ENCODE data around the gene CTNNA3. TPM values are rescaled to one million over a fixed set of nuclear protein-coding genes. Genes with fewer than 3 reads are reported as not detected.

The CTNNA3 gene
- total and polyA plus RNA-seq, 12 donors: 0.03 to 14.4 (median 0.47) TPM; not detected in 1

DNA sequence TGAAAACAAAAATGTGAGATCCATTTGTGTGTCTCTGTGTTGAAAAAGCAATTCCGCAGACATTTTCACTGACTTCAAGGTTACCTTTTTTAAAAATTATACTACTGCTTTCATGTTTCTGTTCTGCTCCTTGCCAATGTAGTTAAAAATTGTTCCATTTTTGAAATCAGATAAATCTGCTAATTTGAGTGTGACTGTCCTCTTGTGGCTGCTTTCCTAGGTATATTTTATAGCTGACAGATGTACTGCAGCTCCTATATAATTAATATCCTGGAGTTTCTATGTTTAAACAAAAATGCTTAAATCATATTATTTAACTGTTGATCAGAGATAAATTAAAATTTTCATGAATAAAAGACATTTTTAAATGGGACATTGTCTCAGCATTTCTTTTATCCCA lies 947.8 kb downstream of the CTNNA3 start:
- Histone ChIP-seq H3K27ac (no peak overlapping the region), H3K36me3 (replicated peaks in 1 of 2) (no peaks in the 10 kb centered on the region), H3K9me3 (replicated peaks in 1 of 3) (no peaks in the 10 kb centered on the region), H3K4me1 (replicated peaks in 1 of 2) (no peaks in the 10 kb centered on the region), H3K27me3 (no peaks in the 10 kb centered on the region), H3K4me3 (no peak overlapping the region)
- TF ChIP-seq POLR2A (IDR thresholded peaks at IDR 0.05): no peak
- TF ChIP-seq CTCF (IDR thresholded peaks at IDR 0.05): no peak
- WGBS, 4 donors: 39 to 55% (median 41%) methylated on average over 1 of the region's 1 CpG
- intact Hi-C loops (cut with DNase I): no loop called here
- no peak for DNase-seq

GRCh38 chr10:66747451-66747850 lies 948.5 kb downstream of the CTNNA3 start:
- intact Hi-C loops (cut with DNase I): no loop called here

GRCh38 chr10:66746711-66747110 lies 949.3 kb downstream of the CTNNA3 start:
- H3K4me3 ChIP-seq: no peak overlapping the region
- intact Hi-C loops (cut with DNase I): no loop called here
- no peaks in the 10 kb centered on the region for H3K36me3 ChIP-seq (replicated peaks in 1 of 2)
- H3K27ac ChIP-seq: no peak overlapping the region
- H3K9me3 ChIP-seq (replicated peaks in 1 of 3): no peaks in the 10 kb centered on the region
- H3K4me1 ChIP-seq (replicated peaks in 1 of 2): no peaks in the 10 kb centered on the region
- no peak for DNase-seq
- no peaks in the 10 kb centered on the region for H3K27me3 ChIP-seq
- 65 to 87% (median 75%) methylated on average over 2 of the region's 2 CpGs for WGBS, 4 donors
- TF ChIP-seq CTCF (IDR thresholded peaks at IDR 0.05) (no peak), POLR2A (IDR thresholded peaks at IDR 0.05) (no peak)

More at GRCh38 chr10:66747451-66747850, 948.5 kb downstream of the CTNNA3 start:
- Histone ChIP-seq H3K27me3 (no peaks in the 10 kb centered on the region), H3K9me3 (replicated peaks in 1 of 3) (no peaks in the 10 kb centered on the region), H3K27ac (no peak overlapping the region), H3K4me3 (no peak overlapping the region), H3K36me3 (replicated peaks in 1 of 2) (no peaks in the 10 kb centered on the region), H3K4me1 (replicated peaks in 1 of 2) (no peaks in the 10 kb centered on the region)
- TF ChIP-seq POLR2A (IDR thresholded peaks at IDR 0.05) (no peak), CTCF (IDR thresholded peaks at IDR 0.05) (no peak)
- 63 to 76% (median 72%) methylated on average over 2 of the region's 2 CpGs for WGBS, 4 donors
- no peak for DNase-seq

- no peak overlapping the region for H3K4me3 ChIP-seq
- intact Hi-C loops (cut with DNase I): no loop called here
- H3K9me3 ChIP-seq (replicated peaks in 1 of 3): no peaks in the 10 kb centered on the region
- no peaks in the 10 kb centered on the region for H3K4me1 ChIP-seq (replicated peaks in 1 of 2)
- H3K27me3 ChIP-seq: no peaks in the 10 kb centered on the region
- TF ChIP-seq CTCF (IDR thresholded peaks at IDR 0.05): no peak
- TF ChIP-seq POLR2A (IDR thresholded peaks at IDR 0.05): no peak
- DNase-seq: no peak
- H3K27ac ChIP-seq: no peak overlapping the region
- H3K36me3 ChIP-seq (replicated peaks in 1 of 2): no peaks in the 10 kb centered on the region
Observed at GRCh38 chr10:66746246-66746645, 949.7 kb downstream of the CTNNA3 start.
